ENCODE measurements around the gene AMIGO1.

AMIGO1 gene, protein sequence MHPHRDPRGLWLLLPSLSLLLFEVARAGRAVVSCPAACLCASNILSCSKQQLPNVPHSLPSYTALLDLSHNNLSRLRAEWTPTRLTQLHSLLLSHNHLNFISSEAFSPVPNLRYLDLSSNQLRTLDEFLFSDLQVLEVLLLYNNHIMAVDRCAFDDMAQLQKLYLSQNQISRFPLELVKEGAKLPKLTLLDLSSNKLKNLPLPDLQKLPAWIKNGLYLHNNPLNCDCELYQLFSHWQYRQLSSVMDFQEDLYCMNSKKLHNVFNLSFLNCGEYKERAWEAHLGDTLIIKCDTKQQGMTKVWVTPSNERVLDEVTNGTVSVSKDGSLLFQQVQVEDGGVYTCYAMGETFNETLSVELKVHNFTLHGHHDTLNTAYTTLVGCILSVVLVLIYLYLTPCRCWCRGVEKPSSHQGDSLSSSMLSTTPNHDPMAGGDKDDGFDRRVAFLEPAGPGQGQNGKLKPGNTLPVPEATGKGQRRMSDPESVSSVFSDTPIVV

DNA sequence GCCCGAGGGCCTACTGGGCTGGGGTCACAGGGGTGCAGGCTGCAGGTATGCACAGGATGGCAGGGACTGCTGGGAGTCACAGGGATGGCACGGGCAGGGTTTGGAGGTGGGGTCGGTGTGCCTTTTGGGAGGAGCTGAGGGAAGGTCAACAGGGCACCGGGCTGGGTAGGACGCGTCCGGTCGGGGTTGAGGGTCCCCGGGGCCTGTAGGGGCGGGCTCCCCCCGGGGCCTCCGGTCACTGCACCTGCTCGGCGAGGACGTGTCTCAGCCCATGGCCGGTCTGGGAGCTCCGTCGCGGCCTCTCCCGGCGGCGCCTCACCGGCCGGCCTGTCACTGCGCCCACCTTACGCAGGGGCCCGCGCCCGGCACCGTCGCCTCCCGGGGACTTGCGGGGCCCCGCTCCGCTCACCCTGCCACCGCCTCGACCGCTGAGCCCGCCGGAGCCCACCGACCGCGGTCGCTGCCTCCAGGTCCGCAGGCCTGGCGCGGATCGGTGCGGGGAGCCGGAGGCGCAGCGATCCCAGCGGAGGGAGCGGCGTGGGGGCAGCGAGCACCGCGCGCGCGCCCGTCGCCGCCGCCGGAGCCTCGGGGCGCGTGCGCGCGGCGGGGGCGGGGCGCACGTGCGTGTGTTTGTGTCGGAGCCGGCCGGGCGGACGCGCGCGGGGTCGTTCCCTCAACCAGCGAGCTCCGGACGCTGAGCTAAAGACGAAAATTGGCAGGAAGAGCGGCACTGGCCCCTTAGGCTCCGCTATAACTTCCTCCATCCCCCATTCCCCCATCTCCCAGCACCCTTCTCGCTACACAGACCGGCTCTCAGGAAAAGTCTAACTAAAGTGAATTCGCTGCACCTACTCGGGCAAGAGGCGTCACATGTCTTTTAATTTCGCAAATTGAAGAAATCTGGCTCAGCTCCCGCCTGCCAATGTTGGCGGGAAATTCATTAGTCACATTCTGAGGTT is at the start of gene AMIGO1:
TSS of gene AMIGO1 (minus strand) at position 552 of the 959 bp plus-strand sequence. CDS start 815 bp downstream, outside the sequence.
- H3K4me1 Mint-ChIP-seq: peaks cover 41% of the 10 kb centered on the region
- DNase-seq: peak; percentile 68

DNA sequence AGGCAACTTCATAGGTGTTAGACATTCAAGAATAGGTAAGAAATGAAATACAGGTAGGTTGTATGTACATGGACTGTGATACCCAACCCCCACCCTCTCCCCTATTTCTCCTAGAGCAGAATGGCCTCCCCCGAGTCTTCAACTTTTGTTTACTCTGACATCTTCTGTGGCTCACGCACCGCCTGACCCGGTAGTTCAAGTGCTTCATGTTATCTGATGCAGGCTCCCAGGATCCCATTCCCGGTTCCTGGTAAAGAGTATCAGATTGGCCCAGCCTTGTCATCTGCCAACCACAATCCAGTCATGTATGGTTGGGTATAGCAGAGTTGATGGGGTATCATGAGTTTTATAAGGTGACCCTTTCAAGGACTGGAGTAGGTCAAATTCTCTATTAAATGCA is 48.0 kb upstream of the AMIGO1 start:
- H3K4me1 Mint-ChIP-seq: peaks cover 68% of the 10 kb centered on the region
- no peak overlapping the region for H3K27ac Mint-ChIP-seq
- no peak overlapping the region for H3K4me3 Mint-ChIP-seq

More for the DNA sequence above, at the start of gene AMIGO1:
- Mint-ChIP-seq H3K9me3 (no peaks in the 10 kb centered on the region), H3K36me3 (ENCODE audit: low read depth) (no peaks in the 10 kb centered on the region), H3K27ac (peak within 1 kb of the TSS; percentile 83), H3K27me3 (no peaks in the 10 kb centered on the region), H3K4me3 (peak within 1 kb of the TSS; percentile 86)
- ATAC-seq: peak; percentile 41

DNA sequence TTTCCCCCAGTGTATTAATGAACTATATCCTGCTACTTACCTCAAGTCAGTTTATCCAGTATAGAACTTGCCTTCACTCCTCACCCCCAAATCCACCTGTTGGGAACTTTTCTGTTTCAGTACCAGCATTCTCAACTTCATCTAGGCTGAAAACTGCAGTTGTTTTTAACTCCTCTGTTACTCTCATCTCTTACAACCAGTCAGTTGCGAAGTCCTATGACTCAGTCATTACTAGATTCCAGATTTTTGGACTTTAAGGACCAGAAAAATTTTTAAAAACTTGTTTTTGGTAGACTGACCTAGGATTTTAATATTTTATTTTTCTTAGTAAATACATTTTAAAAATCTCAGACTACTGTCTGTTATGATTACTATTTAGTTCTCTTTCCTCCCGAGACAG is 47.0 kb upstream of the AMIGO1 start:
- DNase-seq (no peak), ATAC-seq (no peak)
- Mint-ChIP-seq H3K4me1 (peaks cover 69% of the 10 kb centered on the region), H3K27ac (no peak overlapping the region), H3K27me3 (no peaks in the 10 kb centered on the region), H3K9me3 (no peaks in the 10 kb centered on the region), H3K36me3 (ENCODE audit: low read depth) (peaks cover 2% of the 10 kb centered on the region), H3K4me3 (no peak overlapping the region)

More for the DNA sequence above, 48.0 kb upstream of the AMIGO1 start:
- H3K27me3 Mint-ChIP-seq: no peaks in the 10 kb centered on the region
- no peak for DNase-seq
- H3K36me3 Mint-ChIP-seq (ENCODE audit: low read depth): peaks cover 2% of the 10 kb centered on the region
- no peaks in the 10 kb centered on the region for H3K9me3 Mint-ChIP-seq
- no peak for ATAC-seq

DNA sequence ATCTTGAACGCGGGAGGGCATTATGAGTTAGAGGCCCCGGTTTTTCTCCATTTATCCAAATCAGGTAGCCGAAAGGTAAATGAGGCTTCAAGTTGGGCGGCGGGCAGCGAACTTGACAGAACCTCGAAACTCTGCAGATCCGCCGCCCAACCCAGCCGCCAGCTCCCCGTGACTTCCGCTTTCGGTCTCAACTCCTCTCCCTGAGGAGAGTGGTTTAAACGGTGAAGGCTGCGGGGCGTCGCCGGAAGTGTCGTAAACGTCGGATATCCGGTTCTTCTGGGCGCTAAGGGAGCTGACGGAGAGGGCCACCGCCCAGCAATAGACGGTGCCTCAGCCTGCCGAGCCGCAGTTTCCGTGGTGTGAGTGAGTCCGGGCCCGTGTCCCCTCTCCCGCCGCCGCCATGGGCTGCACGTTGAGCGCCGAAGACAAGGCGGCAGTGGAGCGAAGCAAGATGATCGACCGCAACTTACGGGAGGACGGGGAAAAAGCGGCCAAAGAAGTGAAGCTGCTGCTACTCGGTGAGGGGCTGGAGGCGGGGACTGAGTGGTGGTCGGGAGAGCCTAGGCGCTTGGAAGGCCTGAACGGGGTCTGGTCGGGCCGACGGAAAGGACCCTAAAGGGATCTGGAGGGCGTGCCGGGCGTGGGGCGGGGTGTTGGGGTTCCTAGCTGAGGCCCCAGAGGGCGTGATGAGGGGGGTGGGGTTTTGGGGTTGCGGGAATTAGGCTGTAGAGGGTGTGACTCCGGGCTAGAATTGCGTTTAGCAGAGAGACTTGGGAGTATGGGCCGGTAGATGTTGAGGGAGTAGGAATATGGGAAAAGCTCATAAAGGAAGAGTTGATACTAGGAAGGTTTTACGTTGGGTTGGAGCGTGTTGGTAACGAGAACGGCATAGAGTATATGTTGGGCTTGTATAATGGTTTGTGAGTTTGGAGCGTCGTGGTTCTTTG is 39.1 kb upstream of the AMIGO1 start, which contains the start of gene GNAI3:
TSS of gene GNAI3 (plus strand) at position 295 of the 947 bp plus-strand sequence. CDS start at position 401, 106 bp downstream.
- DNase-seq (peak; percentile 94), ATAC-seq (peak; percentile 99)
- peak within 1 kb of the TSS; percentile 96 for H3K27ac Mint-ChIP-seq
- H3K4me3 Mint-ChIP-seq: peak within 1 kb of the TSS; percentile 95
- peaks cover 4% of the 10 kb centered on the region for H3K36me3 Mint-ChIP-seq (ENCODE audit: low read depth)
- no peaks in the 10 kb centered on the region for H3K27me3 Mint-ChIP-seq
- peaks cover 51% of the 10 kb centered on the region for H3K4me1 Mint-ChIP-seq
- no peaks in the 10 kb centered on the region for H3K9me3 Mint-ChIP-seq

DNA sequence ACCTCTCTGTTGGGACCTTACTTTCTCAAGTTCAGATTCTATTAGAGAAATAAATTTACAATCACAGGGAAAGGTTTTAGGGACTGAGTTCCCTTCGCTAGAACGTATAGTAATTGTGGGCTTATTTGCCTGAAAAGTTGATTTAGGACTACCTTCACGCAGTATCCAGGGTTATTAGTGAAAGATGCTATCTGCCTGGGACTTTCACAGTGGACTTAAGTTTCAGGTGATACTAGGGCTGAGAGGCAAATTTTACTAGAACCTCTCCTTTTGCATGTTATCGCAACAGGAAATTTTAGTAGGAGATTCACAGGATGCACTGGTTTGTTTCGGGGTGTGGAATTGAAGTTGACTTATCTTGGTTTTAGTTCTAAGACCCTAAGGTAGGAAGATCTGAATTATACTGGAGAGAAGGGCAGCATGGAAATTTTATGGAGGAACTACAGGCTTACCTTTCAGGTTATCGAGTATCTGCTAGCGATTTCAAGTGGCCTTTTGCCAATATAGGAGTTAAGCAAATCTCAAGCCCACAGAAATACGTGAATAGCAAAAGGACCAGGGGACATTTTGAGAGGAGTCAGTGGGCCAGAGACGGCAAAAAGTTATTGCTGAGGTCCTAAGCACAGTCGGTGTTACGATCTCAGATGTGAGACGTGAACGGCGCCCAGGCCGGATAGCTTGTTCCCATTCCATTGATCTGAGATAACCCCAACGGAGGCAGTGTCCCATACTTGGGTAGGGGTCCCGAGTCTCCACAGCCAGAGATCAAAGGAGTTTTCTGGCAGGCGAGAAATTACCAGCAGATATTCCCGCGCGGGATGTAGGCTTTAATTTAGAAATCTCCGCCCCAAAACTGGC is 38.2 kb upstream of the AMIGO1 start:
- Mint-ChIP-seq H3K4me1 (peaks cover 47% of the 10 kb centered on the region), H3K36me3 (ENCODE audit: low read depth) (peaks cover 4% of the 10 kb centered on the region), H3K9me3 (no peaks in the 10 kb centered on the region), H3K4me3 (peak overlapping the region; percentile 95), H3K27me3 (no peaks in the 10 kb centered on the region), H3K27ac (peak overlapping the region; percentile 96)
- DNase-seq: peak; percentile 35
- no peak for ATAC-seq

DNA sequence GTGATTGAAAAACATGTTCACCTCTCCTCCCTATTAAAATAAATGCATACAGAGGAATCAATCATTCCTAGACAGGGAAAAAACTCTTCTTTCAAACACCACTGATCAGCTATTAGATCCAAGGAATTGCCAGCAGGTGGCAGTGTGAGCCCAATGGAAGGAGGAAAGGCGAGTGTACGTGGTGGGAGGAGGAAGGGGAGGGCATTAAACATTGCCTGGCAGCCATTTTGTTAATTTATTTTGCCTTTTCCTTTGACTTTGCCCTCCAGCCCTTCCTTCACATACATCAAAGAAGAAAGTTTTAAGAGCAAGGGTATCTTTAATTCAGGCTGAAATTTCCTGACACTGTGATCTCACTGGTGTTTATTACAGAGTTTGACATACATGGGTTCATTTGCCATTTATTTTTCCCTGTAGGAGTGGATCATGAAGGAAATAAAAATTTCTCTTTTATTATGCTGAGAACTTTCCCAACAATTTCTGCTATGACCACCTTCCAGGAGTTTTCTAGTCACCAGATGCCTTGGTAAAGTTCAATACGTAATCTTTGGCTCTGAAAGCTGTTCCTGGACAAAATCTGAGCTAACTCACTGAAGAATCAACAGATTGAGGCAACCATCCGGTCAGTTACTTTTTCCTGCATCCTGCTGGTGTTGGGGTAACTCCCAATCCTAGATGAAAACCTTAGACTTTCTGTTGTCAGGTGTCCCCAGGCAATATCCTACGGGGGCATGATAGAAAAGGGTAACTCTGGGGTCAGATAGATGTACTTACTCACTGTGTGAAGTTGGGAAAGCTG is 37.0 kb upstream of the AMIGO1 start:
- DNase-seq: peak; percentile 93
- Mint-ChIP-seq H3K4me1 (peaks cover 43% of the 10 kb centered on the region), H3K27ac (peak overlapping the region; percentile 96), H3K36me3 (ENCODE audit: low read depth) (peaks cover 4% of the 10 kb centered on the region), H3K4me3 (peak overlapping the region; percentile 95), H3K9me3 (no peaks in the 10 kb centered on the region), H3K27me3 (no peaks in the 10 kb centered on the region)
- peak; percentile 34 for ATAC-seq

DNA sequence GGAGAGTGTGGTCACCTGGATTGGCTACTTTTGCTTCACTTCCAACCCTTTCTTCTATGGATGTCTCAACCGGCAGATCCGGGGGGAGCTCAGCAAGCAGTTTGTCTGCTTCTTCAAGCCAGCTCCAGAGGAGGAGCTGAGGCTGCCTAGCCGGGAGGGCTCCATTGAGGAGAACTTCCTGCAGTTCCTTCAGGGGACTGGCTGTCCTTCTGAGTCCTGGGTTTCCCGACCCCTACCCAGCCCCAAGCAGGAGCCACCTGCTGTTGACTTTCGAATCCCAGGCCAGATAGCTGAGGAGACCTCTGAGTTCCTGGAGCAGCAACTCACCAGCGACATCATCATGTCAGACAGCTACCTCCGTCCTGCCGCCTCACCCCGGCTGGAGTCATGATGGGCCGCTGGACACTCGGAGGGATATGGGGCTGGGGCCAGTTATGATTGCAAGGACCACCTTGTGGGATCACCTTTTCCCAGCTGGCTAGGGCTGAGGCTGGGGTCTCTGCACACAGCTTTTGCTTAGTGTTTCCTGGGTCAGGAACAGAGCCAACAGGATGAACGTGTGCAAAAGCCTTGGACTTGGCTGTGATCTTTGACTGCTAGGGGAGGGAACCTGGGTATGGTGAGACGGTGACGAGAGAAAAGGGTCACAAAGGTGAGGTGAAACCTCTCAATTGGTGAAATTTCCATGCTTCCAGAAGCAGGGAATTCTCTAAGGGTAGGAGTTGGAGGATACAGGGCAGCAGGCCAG is 34.6 kb upstream of the AMIGO1 start:
- H3K27me3 Mint-ChIP-seq: no peaks in the 10 kb centered on the region
- peaks cover 3% of the 10 kb centered on the region for H3K36me3 Mint-ChIP-seq (ENCODE audit: low read depth)
- H3K27ac Mint-ChIP-seq: no peak overlapping the region
- DNase-seq: no peak
- ATAC-seq: no peak
- H3K4me3 Mint-ChIP-seq: no peak overlapping the region
- peaks cover 24% of the 10 kb centered on the region for H3K4me1 Mint-ChIP-seq
- no peaks in the 10 kb centered on the region for H3K9me3 Mint-ChIP-seq

DNA sequence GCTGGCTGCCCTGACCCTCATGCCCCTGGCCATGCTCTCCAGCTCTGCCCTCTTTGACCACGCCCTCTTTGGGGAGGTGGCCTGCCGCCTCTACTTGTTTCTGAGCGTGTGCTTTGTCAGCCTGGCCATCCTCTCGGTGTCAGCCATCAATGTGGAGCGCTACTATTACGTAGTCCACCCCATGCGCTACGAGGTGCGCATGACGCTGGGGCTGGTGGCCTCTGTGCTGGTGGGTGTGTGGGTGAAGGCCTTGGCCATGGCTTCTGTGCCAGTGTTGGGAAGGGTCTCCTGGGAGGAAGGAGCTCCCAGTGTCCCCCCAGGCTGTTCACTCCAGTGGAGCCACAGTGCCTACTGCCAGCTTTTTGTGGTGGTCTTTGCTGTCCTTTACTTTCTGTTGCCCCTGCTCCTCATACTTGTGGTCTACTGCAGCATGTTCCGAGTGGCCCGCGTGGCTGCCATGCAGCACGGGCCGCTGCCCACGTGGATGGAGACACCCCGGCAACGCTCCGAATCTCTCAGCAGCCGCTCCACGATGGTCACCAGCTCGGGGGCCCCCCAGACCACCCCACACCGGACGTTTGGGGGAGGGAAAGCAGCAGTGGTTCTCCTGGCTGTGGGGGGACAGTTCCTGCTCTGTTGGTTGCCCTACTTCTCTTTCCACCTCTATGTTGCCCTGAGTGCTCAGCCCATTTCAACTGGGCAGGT is 33.9 kb upstream of the AMIGO1 start:
- Mint-ChIP-seq H3K27me3 (no peaks in the 10 kb centered on the region), H3K36me3 (ENCODE audit: low read depth) (no peaks in the 10 kb centered on the region), H3K4me3 (no peak overlapping the region), H3K9me3 (no peaks in the 10 kb centered on the region), H3K4me1 (peaks cover 19% of the 10 kb centered on the region), H3K27ac (no peak overlapping the region)
- ATAC-seq: no peak
- no peak for DNase-seq

DNA sequence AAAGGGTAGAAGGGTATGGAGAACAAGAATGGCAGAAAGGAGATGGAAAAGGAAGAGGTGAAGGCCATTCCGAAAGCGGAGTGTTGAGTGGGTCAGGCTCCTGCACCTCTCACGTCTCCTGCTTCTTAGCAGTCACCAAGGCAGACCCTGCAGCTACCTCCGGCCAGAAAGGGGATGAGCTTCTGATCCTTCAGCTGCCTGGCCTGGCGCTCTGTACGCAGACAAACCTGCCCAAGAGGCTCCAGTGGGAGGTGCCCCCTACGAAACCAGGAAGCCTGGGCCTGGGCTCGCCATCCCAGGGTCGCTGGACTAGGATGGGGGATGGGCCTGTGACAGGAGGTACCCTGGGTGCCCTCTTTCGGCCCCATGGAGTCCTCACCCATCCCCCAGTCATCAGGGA is 33.1 kb upstream of the AMIGO1 start:
- Mint-ChIP-seq H3K4me3 (no peak overlapping the region), H3K36me3 (ENCODE audit: low read depth) (no peaks in the 10 kb centered on the region), H3K9me3 (no peaks in the 10 kb centered on the region), H3K27me3 (no peaks in the 10 kb centered on the region), H3K27ac (no peak overlapping the region), H3K4me1 (peaks cover 17% of the 10 kb centered on the region)
- ATAC-seq: no peak
- DNase-seq: no peak

DNA sequence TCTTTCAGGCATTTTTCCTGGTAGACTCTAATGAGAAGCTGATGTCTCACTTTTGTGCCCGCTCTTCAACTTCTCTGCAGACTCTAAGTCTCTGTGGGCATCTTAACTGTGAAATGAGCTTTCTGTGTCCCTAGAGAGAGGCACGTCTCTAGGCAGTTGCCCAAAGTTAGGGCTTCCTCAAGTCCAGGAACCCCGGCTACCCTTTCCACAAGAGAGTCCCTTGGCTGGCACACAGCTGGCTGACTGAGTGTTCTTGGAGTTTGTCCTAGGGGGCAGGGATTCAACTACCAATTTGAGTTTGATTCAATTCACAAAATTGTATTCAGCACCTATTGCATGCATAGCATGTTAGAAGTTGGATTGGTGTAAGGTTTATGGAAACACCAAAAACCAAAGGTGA is 31.6 kb upstream of the AMIGO1 start:
- H3K36me3 Mint-ChIP-seq (ENCODE audit: low read depth): no peaks in the 10 kb centered on the region
- no peak for DNase-seq
- H3K4me1 Mint-ChIP-seq: peaks cover 2% of the 10 kb centered on the region

DNA sequence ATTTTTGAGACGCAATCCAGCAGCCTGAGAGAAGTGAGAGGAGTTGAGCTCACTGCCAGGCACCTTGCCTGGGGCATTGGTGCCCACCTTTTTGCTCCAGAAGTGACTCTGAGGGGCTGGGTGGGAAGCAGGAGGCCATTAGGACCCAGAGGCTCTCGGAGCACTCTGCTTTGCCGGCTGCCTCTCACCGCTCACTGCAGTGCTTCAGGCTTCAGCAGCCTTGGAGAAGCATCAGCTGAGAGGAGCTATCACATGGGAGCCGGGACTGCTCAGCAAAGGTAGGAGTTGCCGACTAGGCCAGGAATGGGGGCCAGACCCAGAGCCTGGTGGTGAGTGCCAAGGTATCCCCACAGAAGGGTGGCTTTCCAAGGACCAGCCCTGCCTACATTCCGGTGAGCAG is 30.1 kb upstream of the AMIGO1 start, which contains the start of gene GPR61:
TSS of gene GPR61 (plus strand) at position 197 of the 400 bp plus-strand sequence. CDS start 3,151 bp downstream, outside the sequence.
- no peak within 1 kb of the TSS for H3K27ac Mint-ChIP-seq

More for the DNA sequence above, 31.6 kb upstream of the AMIGO1 start:
- Mint-ChIP-seq H3K27me3 (no peaks in the 10 kb centered on the region), H3K9me3 (no peaks in the 10 kb centered on the region), H3K4me3 (no peak overlapping the region), H3K27ac (no peak overlapping the region)
- ATAC-seq: no peak

More for the DNA sequence above, 30.1 kb upstream of the AMIGO1 start, which contains the start of gene GPR61:
- ATAC-seq: no peak
- Mint-ChIP-seq H3K4me1 (peaks cover 2% of the 10 kb centered on the region), H3K9me3 (no peaks in the 10 kb centered on the region), H3K27me3 (no peaks in the 10 kb centered on the region), H3K36me3 (ENCODE audit: low read depth) (no peaks in the 10 kb centered on the region), H3K4me3 (no peak within 1 kb of the TSS)
- DNase-seq: no peak
